Measurements from ENCODE around the gene DGLUCY. TPM values are rescaled to one million over a fixed set of nuclear protein-coding genes. Genes with fewer than 3 reads are reported as not detected.
"Not testable (repeated sequence)": the region's sequence is repeated elsewhere in the genome, so short reads cannot be mapped to it uniquely, and the experiment has no call there.

The DGLUCY gene, protein sequence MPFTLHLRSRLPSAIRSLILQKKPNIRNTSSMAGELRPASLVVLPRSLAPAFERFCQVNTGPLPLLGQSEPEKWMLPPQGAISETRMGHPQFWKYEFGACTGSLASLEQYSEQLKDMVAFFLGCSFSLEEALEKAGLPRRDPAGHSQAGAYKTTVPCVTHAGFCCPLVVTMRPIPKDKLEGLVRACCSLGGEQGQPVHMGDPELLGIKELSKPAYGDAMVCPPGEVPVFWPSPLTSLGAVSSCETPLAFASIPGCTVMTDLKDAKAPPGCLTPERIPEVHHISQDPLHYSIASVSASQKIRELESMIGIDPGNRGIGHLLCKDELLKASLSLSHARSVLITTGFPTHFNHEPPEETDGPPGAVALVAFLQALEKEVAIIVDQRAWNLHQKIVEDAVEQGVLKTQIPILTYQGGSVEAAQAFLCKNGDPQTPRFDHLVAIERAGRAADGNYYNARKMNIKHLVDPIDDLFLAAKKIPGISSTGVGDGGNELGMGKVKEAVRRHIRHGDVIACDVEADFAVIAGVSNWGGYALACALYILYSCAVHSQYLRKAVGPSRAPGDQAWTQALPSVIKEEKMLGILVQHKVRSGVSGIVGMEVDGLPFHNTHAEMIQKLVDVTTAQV
- 10 to 100 TPM; 53.0 to 71.5 (median 59.0) TPM for polyA plus RNA-seq (ENCODE audit: insufficient read depth in 1 of 5, insufficient read length in 5 of 5, low replicate concordance in 1 of 5)
- long read RNA-seq, donor 1, partial matches to known transcripts: 0 of 2 reads
- long read RNA-seq, donor 1, other reads (novel, unspliced or antisense): 0 of 2 reads
- long read RNA-seq, donor 2, partial matches to known transcripts: 6 of 6 reads
- long read RNA-seq, donor 2, other reads (novel, unspliced or antisense): 0 of 6 reads
- long read RNA-seq, donor 3, partial matches to known transcripts: 0 of 1 reads
- long read RNA-seq, donor 3, other reads (novel, unspliced or antisense): 0 of 1 reads
- long read RNA-seq, donor 4, partial matches to known transcripts: 8 of 9 reads
- long read RNA-seq, donor 4, other reads (novel, unspliced or antisense): 0 of 9 reads
- long read RNA-seq, donor 5, partial matches to known transcripts: 18 of 21 reads
- long read RNA-seq, donor 5, other reads (novel, unspliced or antisense): 0 of 21 reads
- long read RNA-seq, donor 6, partial matches to known transcripts: 0 of 4 reads
- long read RNA-seq, donor 6, other reads (novel, unspliced or antisense): 0 of 4 reads
- long read RNA-seq, donor 7, partial matches to known transcripts: 0 of 1 reads
- long read RNA-seq, donor 7, other reads (novel, unspliced or antisense): 0 of 1 reads
- long read RNA-seq, donor 8, partial matches to known transcripts: 0 of 1 reads
- long read RNA-seq, donor 8, other reads (novel, unspliced or antisense): 0 of 1 reads

DNA sequence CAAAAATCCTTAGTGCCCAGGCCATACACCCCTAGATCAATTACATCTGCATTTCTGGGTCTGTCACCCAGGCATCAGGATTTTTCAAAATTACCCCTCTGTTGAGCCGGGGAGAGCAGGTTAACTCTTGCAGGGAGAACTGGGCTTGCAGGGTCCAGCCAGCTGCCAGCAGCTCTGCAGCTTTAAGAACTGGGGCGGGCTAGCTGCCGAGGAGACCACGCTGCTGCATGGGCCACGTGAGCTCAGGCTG is at the start of gene DGLUCY:
Gene DGLUCY, plus strand, starts transcription at position 245 of the 250 bp plus-strand sequence. CDS start 46,222 bp downstream, outside the sequence.
- DNase-seq: peak in 1 of 2 donors; percentile 78

DNA sequence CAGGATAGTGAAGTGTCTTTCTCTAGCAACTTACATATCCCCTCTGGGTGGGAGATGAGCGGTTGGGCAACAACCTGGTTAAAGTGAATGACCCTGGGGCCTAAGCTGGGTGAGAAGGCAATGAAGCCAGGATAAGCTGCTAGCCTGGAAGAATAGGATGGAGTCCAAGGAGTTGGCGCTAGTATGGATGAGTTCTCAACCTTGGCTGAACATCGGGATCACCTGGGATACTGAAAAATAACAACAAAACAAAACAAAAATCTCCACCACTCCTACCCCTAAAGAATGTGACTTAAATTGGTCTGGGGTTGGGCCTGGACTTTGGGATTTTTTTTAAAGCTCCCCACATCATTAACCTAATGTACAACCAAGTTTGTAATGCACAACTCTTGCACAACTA is 48.6 kb upstream of the DGLUCY start:
- no peak for DNase-seq

DNA sequence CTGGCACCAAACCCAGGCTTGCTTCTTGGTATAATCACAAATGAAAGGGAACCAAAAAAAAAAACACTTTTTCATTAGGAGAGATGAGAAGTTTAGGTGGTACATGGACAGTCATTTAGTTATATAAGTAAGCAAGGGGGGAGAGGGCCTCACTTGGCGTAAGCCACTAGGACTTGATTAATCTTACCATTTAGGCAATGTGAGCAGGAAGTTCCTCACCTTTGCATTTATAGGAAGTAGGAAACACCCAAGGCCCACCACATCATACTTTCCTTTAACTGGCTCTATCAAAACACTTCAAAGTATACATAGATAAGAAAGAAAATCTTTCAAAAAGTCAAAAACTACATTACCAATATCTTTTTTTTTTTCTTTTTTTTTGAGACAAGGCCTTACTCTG is 46.7 kb upstream of the DGLUCY start:
- no peak for DNase-seq

DNA sequence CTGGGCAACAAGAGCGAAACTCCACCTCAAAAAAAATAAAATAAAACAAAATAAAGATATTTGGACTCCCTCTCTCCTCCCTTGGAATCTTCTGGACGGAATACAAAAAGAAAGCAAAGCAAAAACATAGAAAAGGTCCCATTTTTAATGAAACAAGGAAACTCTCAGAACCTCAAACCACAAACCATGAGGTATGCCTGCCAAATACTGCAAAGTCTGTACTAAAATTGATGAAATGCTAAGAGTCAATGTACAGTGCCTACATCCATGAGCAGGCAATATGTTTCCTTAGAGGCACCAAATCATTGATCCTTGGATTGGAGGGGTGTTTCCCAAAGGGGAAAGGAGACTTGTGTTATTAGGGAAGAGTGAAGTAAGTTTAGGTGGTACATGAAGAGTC is 45.2 kb upstream of the DGLUCY start:
- DNase-seq: no peak

DNA sequence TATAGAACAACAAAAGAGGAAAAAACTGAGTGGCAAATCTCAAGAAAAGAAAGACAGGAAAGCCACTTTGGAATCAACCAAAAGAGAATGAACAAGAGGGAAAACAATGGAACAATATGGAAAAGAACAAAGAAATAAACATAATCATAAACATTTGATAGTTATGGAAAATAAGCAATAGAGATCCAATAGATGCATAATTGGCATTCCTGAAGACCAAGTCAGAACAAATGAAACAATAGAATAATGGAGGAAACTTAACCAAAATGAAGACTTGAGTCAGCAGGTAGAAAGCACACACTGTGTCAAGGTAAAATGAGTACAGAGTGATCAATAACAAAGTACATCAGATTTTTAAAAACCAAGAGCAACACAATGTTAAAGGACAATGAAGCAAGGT is 43.3 kb upstream of the DGLUCY start:
- DNase-seq: no peak

DNA sequence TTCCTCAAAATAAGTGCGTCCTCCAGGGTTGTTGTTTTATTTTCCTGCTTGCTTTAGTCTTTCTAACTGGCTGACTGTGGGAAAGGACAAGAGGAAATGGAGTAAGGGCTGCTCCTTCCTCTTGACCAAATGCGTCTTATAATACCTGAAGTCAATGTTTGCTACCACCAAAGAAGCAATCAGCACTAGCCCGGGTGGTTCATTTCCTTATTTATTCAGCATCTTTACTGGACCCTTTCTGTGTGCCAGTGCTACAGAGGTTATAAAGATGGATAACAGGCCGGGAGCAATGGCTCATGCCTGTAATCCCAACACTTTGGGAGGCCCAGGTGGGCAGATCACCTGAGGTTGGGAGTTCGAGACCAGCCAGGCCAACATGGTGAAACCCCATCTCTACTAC is 38.3 kb upstream of the DGLUCY start:
- DNase-seq: no peak

DNA sequence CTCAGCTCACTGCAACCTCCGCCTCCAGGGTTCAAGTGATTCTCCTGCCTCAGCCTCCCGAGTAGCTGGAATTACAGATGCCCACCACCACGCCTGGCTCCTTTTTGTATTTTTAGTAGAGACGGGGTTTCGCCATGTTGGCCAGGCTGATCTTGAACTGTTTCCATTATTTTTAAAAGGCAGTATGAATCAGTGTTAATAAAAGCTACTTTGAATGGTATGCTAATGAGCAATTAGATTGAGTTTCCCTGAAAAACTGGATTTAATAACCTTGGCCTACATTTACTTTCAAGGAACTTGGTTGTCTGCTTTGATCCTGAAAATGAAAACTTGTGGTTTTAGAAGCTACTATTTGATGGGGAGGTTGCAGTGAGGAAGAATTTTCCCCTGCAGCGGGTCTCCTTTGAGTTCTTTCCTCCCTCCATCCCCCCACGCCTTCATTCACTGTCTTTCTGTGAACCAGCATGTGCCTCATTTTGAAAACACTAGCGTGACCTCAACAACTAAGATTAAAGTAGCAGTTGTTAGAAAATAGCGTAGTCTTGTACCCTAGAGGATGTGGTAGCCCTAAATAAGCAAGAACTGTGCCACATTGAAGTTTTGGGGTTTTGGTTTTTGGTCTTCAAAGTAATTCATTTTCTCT is 35.7 kb upstream of the DGLUCY start:
- DNase-seq: no peak

DNA sequence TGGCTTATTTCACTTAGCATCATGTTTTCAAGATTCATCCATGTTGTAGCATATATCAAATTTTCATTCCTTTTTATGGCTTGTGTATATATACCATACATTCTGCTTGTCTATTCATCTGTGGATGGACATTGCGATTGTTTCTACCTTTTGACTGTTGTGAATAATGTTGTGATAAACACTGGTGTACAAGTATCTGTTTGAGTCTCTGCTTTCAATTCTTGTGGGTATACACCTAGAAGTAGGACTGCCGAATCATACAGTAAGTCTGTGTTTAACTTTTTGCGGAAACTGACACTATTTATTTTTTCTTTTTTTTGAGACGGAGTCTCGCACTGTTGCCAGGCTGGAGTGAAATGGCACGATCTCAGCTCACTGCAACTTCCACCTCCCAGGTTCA is 33.8 kb upstream of the DGLUCY start:
- DNase-seq: no peak

DNA sequence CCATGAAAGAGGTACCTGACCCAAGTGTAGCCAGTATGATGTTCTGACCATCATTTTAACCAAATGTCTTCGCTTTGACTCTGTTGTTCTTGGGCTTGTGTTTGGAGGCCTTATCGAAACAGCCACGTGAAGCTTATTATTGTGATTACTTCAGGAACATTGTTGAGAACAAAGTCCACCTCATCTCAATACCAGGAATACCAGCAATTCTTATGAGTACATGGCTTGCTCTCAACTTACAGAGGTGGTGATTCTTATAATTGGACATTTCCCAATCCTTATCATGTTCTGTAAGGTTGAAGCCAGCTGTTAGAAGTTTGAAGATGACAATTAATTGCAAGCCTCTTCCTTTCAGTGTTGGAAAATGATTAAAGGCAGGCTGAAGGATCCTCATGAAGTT is 31.6 kb upstream of the DGLUCY start:
- DNase-seq: no peak

DNA sequence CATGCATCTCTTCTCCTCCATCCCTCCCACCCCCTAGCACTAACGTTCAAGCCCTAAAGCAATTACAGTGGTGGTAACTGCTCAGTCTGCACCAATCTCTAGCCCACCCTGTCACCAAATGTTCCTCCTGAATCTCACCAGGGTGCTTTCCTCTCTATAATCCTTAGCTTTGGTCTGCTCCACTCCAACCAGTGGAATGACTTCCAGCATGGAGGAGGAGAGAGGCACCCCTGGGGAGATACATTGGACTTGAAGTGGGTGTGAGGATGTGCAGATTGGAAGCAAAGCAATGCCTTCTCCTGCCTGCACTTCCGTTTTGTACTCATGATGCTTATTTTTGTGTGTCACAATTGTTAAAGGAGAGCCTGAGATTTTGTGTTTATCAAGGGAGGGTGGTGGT is 29.4 kb upstream of the DGLUCY start:
- DNase-seq: no peak

DNA sequence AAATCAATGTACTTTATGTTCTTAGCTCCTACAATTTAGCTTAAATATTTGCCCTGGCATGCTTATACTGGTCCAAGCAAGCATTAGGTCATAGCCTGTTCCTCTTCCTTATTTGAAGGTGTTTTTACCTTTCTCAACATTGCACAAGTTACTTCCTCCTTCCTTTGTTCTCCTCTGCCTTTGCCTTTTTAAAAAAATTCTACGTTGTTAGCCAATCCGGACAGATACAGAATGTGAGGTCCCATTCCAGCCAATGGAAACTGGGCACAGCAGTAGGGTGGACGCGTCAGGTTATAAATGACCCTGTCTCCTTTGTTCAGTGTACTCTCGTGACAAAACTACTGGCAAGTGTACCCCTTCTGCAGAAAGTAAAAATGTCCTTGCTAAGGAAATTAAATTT is 26.4 kb upstream of the DGLUCY start:
- not testable (repeated sequence) for DNase-seq

DNA sequence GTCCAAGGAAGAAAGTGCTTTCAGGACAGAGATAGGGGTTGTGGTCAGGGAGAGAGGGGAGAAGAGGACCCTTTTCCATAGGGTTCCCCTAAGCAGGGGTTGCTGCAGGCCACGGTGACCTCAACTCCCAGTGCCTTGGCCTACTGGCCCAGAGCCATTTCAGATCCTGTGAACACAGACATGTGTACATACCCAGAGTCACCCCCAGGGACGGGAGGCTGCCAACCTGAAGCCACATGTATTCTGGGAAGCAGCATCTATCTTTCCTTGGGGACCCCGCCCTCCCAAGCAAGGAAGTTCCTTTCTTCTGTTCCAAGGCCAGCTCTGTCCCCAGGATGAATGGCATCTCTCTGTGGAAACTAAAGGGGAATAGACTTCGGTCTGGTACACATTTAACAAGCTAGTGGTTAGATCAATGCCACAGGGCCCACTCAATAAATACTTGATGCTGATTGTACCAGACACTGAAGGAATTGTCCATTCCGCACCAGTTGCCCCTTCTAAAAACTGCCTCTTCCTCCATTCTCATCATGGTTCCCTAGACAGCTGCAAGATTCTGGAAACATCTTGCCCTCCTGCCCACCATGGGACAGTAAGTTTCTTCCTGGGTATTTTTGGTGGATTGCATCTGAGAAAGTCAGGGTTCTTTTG is 25.2 kb upstream of the DGLUCY start:
- DNase-seq: no peak

DNA sequence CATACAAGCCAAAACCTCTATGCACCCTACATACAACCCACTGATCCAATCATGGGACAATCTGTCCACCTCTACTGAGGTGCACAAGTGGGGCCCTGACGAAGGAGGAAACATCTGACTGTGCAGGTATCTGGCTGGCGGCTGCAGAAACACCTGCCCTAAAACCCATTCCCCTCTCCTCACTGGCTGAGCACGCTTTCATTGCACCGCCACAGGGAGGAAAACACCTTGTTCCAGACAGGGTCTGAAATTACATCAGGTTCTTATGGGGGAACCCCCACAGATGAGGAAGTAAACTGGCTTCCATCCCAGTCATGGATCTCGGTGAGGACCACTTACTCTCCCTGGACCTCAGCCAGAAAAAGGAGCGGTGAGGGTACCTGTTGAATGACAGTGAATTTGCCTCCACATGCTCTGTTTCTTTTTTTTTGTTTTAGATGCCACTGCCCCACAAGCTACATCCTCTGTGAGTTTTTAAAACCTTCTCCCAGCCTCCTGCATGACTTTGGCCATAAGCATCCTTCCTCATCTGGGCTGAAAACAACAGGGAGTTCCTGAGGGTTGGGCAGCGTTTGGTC is 23.8 kb upstream of the DGLUCY start:
- DNase-seq: no peak

DNA sequence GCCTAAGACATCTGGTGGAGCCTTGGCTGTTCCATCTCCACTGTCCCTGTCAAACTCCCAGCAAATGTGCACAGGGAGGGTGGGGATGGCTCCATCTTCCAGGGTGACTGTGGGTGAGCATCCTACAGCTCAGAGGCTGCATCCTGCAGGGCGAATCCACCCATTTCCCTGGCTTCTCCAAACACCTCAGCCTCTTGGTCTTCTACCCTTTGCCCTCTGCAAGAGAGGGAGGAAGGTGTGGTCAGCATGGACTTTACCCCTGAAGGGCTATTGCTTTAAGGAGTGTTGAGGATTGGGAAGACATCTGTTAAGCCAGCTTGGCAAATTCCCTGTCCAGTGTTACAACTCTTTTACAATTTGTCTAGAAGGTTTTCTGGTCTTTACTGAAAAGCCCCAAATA is 23.1 kb upstream of the DGLUCY start:
- DNase-seq: no peak

DNA sequence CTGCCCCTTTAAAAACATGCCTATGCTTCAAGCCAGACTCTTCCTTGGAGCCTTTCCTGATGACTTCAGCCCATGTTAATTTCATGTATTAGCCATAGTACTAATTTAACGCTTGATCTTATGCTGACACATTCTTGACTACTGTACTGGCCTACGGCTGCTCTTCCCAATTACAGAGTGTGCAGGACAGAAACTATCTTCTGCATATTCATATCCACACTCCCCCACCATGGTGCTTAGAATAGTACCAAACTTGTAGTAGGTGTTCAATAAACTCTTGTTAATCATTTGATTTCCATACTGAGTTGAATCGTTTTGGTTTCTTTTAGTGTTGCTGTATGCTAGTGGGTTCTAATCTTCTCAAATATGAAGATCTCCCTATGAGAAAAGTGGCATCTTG is 21.8 kb upstream of the DGLUCY start:
- no peak for DNase-seq

DNA sequence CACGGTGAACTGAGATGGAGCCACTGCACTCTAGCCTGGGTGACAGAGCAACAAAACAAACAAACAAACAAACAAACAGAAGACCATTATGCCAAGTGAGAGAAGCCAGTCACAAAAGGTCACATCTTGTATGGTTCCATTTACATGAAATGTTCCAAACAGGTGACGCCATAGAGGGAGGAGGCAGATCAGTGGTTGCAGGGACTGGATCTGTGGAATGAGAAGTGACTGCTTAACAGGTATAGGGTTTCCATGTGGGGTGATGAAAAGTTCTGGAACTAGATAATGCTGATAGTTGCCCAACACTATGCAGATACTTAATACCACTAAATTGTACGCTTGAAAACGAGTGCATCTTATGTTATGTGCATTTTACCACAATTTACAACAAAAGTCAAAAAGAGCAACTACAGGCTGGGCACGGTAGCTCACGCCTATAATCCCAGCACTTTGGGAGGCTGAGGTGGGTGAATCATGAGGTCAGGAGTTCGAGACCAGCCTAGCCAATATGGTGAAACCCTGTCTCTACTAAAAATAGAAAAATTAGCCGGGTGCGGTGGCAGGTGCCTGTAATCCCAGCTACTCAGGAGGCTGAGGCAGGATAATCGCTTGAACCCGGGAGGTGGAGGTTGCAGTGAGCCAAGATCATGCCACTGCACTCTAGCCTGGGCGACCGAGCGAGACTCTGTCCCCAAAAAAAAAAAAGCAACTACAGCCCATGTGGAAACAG is 20.0 kb upstream of the DGLUCY start:
- not testable (repeated sequence) for DNase-seq

DNA sequence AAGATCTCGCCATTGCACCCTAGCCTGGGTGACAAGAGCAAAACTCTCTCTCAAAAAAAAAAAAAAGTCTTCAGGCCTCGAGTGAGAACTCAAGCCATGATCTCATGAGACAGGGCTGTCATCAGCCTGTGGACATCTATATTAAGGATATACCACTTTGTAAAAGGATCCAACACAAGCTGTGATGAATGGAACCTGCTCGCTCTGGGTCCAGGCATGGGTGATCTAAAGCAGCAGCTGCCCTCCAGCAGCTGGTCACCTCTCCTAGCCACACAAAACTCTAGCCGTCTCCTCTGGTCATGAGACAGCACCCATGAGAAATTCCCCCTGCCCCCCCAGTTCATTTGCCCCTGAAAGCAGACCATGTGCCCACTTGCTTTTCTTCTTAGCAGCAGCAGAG is 19.1 kb upstream of the DGLUCY start:
- no peak for DNase-seq

DNA sequence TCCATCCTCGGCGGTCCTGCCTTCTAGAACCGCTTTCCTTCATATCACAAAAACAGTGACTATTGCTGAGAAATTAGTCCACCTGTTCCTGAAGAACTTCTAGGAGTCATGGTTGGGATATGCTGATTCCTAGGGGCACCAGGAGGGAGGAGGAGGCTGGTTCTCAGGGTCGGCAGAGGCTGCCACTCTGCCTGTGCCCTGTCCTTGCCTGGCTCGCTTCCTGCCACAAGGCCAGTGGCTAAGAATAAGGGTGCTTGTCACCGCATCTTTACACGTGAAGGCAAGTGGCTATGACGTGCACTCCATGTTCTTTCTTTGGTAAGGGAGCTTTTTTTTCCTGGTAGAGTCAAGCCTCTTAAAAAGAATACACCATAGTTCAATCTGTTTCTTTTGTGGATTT is 18.7 kb upstream of the DGLUCY start:
- DNase-seq: no peak

DNA sequence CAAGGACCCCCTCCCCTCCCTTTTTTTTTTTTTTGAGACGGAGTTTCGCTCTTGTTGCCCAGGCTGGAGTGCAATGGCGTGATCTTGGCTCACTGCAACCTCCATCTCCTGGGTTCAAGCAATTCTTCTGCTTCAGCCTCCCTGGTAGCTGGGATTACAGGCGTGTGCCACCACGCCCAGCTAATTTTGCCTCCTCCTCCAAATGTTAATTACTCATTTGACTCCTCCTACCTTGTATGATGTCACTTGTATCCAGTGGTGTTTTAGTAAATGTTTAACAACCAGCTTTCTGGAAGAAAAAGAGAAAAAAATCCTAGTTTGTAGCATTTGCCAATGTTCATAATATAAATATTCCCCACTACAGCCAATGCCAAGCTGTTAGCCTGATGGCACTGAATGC is 16.2 kb upstream of the DGLUCY start:
- not testable (repeated sequence) for DNase-seq

DNA sequence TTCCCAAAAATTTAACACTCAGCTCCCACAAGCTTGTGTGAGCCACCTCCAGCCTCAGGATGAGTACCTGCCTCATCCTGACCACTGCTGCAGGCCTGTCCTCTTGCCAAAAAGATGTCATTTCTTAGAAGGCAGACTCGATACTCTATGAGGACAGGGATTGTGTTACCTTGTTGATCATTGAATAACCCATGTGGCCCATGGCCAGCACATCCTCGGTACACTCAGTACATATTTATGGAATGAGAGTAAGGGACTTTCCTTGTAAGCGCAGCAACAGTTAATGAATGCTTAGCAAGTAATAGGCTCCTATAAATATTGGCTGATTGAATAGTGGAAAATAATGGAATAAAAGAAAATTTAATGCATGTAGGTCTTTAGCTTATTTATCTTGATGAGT is 15.3 kb upstream of the DGLUCY start:
- DNase-seq: no peak
